T-helper 1 cell (primary cell): Measurements from ENCODE around the gene ULBP1.
A peak's percentile ranks its signal among the peaks of the same experiment; 100 is the strongest.
"Not testable (repeated sequence)": the region's sequence is repeated elsewhere in the genome, so short reads cannot be mapped to it uniquely, and the experiment has no call there.

Source experiments
- DNase-seq, 5 donors: peaks; one replicate each; pipeline ENCODE4 v3.0.0-alpha.2; 2012 to 2020

The ULBP1 gene

GRCh38 chr6:149979293-149979692, 15.6 kb downstream of the ULBP1 start:
- DNase-seq: no peak

GRCh38 chr6:149983145-149983544, 19.4 kb downstream of the ULBP1 start:
- DNase-seq: no peak

GRCh38 chr6:149984773-149985172, 21.0 kb downstream of the ULBP1 start:
- no peak for DNase-seq

- no peak for DNase-seq
Measured at GRCh38 chr6:149985481-149985937, 21.8 kb downstream of the ULBP1 start.

- no peak for DNase-seq
Measured at GRCh38 chr6:149987602-149988107, 23.9 kb downstream of the ULBP1 start.

- no peak for DNase-seq
Measured at GRCh38 chr6:149988550-149989346, 25.0 kb downstream of the ULBP1 start.

GRCh38 chr6:149990212-149990660, 26.5 kb downstream of the ULBP1 start:
- DNase-seq: no peak

GRCh38 chr6:149990661-149991471, 27.1 kb downstream of the ULBP1 start:
- peak in 1 of 5 donors; percentile 30 for DNase-seq

GRCh38 chr6:149991472-149991795, 27.7 kb downstream of the ULBP1 start:
- not testable (repeated sequence) for DNase-seq

- DNase-seq: no peak
Measured at GRCh38 chr6:149991838-149992237, 28.1 kb downstream of the ULBP1 start.

GRCh38 chr6:149995235-149995750, 31.6 kb downstream of the ULBP1 start:
- no peak for DNase-seq

- no peak for DNase-seq
Measured at GRCh38 chr6:149995971-149996370, 32.2 kb downstream of the ULBP1 start.

GRCh38 chr6:149999636-150000035, 35.9 kb downstream of the ULBP1 start:
- DNase-seq: no peak

- DNase-seq: peak in 1 of 5 donors; percentile 52
Measured at GRCh38 chr6:150001295-150002008, 37.7 kb downstream of the ULBP1 start.

- no peak for DNase-seq
Measured at GRCh38 chr6:150002710-150003109, 39.0 kb downstream of the ULBP1 start.

GRCh38 chr6:150003599-150003998, 39.9 kb downstream of the ULBP1 start:
- DNase-seq: not testable (repeated sequence)

GRCh38 chr6:150004101-150004782, 40.5 kb downstream of the ULBP1 start:
- peak; percentile 41 to 63 (median 58) for DNase-seq

GRCh38 chr6:150004783-150005717, 41.3 kb downstream of the ULBP1 start:
- peak; percentile 86 to 92 (median 87) for DNase-seq

- no peak for DNase-seq
Measured at GRCh38 chr6:150005761-150006651, 42.3 kb downstream of the ULBP1 start.

- peak in 1 of 5 donors; percentile 36 for DNase-seq
Measured at GRCh38 chr6:150006961-150007464, 43.3 kb downstream of the ULBP1 start.
